DMS79 treated with DMSO at 0.1 percent for 48 hours (cell line): Measurements from ENCODE around the gene FAM50B.

Source experiments
- DNase-seq: peaks from one replicate; lab custom pipeline; 2025; lab: John Stamatoyannopoulos, UW

The FAM50B gene

GRCh38 chr6:3819161-3820110 is 29.7 kb upstream of the FAM50B start:
- DNase-seq: no peak

DNA sequence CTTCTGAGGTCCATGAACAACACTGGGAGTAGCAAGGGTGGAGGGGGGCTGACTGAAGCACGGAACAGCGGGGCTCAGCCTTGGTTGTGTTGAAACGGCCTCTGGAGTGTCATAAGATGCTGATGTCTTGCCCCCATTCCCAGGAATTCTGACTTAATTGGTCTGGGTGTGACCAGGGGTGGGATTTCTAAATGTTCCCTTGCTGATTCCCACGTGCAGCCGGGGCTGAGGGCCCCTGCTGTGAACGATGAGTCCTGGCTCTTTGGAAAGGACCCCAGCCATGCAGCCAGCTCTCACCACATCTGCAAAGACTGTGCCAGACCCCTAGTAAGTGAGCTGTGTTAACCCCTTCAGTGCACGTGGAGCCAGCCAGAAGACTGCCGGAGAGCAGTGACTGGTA is 28.6 kb upstream of the FAM50B start:
- no peak for DNase-seq

DNA sequence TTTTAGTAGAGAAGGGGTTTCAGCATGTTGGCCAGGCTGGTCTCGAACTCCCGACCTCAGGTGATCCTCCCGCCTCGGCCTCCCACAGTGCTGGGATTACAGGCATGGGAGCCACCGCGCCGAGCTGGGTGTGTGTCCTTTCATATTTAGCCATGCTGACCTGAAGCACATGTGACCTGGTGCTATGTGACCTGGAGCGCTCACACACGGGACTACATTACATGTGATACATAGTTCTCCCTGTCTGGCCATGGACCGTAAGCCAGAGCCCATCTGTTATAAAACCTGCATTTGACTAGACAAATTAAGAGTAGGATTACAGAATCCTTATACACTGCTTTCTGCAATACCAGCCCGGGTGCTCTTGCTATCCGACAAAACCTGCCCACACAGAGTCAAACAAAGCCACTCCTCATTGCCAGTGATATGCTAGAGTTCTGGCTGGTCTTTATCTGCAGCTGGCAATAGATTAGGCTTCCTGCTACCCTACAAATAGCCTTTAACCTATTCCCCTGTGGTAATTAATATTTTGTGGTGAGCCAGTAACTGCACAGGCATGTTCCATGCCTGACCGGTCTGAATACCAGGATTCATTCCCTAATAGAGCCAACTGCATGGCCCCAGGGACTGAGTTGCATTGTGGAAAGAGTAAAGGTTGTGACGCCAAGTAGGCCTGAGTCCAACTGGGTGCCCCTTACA is 26.3 kb upstream of the FAM50B start:
- no peak for DNase-seq

DNA sequence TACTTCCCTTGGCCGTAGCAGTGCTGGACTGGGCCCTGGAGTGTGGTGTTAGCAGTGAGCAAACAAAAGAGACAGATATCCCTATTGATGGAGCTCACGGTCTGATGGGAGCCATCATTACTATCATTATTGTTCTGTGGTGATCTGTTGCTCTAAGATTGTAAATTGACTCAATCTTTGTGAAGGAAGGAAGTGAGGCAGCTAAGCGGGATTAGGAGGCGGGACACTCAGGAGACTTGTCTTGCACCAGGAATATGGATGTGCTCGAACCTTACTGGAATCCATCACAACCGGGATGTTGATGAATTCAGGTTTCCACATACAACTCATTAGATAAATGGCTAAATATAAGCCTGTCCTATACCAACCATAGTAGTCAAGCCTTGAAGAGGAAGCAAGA is 25.5 kb upstream of the FAM50B start:
- DNase-seq: no peak

DNA sequence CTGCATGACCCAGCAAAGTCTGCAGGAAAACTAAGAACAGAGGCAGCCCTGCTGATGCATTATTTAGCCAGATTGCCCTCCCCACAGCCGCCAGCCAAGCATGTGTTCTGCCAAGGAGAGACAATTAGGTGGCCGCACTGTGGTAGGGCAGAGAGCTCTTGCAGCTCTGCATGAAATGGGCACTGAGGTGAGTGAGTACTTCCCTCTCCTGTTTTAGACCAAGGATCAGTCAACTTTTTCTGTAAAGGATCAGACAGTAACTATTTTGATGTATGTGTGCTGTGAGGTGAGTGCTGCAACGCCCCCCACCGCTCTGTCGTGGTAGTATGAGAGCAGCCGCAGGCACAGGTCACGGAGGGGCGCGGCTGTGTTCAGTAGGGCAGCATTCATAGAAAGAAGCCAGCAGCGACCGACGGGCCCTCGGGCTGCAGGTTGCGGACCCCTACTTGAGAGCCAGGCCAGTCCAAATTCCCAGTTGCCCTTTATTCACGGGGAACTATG is 23.8 kb upstream of the FAM50B start:
- peak; percentile 1 for DNase-seq

DNA sequence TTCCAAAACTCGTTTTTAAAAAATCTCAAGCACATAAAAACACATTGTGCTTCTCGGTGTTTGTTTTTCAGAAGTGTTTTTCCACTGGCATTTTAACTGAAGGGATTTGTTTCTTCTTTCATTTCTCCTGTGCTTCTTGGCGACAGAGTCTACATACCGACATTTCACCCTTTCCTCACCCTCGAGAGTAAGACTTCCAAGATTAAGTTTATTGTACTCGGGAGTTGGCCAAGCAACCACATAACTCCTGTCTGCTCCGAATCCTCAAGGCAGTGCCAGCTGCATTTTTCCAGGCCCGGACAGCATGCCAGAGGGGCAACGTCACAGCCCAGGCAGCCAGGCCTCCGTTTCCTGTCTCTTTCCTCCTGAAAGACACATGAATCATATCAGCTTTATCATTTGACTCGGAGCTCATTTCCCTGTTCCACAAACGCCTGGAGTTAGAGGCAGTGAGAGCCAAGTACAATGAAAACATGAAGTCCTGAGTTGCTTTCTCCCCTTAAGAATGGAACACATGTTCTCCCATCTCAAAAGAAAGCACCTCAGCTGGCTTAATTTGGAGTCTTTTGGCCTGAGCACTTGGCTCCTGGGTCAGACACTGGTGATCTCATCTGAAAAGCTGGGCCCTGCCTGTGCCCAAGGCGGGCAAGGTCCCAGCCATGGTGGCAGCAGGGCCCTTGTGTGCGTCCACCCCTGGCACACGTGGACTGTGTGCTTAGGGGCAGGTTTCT is 23.2 kb upstream of the FAM50B start:
- no peak for DNase-seq

GRCh38 chr6:3829285-3829684 is 19.9 kb upstream of the FAM50B start:
- DNase-seq: no peak

DNA sequence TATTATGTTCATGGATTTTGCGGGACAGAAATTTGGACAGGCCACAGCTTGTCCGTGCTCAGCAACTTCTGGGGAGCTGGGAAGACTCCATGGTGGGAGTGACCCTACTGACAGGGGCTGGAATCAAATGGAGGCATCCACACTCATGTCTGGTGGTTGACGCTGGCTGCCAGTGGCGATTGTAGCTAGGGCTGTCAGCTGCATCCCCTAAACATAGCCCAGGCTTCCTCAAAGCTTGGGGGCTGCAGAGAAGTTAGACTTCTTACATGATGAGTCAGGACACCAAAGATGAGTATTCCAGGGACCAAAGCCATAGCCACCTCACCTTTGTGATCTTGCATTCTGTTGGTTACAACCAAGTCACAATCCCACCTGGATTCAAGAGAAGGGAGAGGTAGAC is 18.4 kb upstream of the FAM50B start:
- no peak for DNase-seq

GRCh38 chr6:3831761-3832530 is 17.2 kb upstream of the FAM50B start:
- no peak for DNase-seq

DNA sequence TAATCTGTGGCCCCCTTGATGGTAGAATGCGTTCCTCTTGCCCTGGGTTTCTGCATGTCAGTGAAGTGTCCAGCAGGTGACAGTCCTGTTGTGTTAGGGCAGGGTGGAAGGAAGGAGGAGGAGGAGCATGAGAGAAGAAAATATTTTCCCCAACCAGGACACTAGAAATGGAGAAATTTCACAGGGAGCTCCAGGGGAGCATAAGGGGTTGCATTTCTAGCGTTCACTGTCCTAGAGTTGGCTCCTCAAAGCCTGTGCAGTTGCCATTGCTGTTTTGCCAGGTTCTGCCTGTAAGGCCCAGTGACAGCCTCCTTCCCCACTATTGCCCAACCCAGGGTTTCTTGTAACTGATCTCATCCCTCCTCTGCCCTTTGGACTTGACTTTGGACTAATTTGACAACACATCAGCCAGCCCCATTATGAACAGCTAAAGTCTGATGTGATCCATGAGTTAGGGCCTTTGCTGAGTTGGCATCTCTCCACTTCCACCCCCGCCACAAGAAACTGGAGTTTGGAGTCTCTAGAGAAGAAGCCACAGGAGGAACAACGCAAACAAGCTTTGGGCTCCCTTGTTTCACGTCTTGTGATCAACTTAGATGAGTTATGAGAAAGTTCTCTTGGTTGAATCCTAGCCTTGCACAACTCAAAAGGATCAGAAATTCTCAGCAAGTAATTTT is 14.0 kb upstream of the FAM50B start:
- DNase-seq: no peak

DNA sequence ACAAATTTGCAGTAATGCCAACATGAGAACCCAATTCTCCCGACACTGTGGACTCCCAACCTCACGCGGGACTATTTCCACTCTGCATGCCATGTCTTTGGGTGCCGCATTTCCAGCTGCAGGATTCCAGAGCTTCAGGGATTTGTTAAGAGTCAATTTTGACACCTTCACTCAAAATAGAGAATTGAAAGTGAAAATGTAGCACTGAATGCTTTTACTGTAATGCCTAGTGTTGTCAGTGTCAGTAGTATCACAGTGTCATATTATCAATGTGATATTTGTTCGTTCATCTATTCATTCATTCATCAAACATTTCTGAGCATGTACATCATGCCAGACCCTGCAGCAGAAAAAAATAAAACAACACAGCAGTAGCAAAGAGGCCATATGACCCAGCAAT is 13.4 kb upstream of the FAM50B start:
- DNase-seq: no peak

GRCh38 chr6:3836566-3836965 is 12.6 kb upstream of the FAM50B start:
- no peak for DNase-seq

DNA sequence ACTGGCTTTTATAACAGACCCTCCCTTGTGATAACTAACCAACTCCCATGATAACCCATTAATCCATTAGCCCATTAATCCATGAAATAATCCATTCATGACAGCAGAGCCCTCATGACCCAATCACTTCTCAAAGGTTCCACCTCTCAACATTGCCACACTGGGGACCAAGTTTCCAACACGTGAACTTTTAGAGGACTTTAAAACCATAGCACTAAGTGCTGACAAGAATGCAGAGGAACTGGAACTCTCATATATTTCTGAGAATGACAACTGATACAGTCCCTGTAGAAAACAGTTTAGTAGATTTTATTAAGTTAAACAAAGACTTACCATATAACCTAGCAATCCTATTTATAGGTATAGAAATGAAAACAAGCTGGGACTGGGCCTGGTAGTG is 11.4 kb upstream of the FAM50B start:
- DNase-seq: no peak

DNA sequence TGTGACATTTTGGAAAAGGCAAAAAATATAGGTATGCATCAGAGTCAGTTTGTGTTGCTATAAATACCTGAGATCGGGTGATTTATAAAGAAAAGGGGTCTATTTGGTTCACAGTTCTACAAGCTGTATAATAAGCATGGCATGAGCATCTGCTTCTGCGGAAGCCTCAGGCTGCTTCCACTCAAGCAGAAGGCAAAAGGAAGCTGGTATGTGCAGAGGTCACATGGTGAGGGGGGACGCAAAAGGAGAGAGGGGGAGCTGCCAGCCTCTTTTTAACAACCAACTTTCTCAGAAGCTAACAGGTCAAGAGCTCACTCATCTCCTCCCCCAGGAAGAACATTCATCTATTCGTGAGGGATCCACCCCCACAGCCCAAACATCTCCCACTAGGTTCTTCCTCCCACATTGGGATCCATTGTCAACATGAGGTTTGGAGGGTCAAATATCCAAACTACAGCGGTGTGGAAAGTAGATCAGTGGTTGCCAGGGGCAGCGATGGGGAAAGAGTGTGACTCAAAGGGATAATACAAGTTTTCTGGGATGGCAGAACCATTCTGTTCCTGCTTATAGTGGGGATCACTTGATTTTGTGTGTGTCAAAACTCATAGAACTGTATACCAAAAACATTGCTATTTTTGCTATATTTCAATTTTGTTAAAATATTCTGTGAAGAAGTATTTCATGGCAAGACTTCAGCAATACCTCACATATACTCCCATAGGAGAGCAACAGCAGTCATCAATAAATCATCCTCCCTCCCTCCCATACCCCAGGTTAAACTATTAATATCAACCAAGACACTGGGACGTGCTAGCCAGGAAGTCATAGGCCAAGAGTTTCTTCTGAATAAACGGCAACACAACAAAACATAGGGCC is 9.9 kb upstream of the FAM50B start:
- no peak for DNase-seq

GRCh38 chr6:3841066-3841454 is 8.1 kb upstream of the FAM50B start:
- DNase-seq: no peak

DNA sequence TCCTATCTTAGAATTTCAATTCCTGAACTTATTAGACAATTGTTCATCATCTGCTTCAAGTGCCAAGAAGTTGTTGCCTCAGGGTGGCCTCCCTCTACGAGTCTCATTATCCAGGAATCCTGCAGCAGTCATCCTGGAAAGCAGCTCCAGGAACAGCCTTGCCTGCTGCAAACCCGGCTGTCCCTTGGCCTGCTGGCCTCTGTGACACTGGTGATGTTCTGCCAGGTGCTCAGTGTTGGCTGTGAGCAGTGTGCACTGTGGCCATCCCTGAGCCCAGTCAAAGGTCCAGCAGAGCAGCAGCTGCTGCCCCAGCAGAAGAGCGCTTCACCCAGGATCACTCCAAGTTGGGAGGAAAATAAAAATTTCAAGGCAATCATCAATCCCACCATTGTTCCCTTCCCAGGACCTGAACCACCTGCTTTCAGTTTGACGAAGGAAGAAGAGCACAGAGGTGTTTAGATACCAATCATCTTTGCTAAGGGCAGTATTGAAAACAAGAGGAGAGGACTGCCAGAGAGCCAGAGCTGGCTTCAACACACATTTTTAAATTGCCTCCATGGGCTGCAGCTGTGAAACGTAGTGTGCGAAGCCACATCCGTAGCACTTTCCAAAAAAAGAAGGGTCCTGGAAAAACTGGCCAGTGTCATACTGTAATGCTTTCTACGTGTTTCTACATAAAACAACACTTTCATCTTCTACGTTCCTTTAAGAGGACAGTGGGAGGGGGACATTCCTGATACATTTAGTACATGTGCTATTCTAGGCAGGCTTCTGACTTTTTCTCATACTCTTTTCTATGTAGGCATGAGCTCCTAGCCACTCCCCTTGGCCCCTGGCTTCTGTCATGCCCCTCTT is 7.2 kb upstream of the FAM50B start:
- DNase-seq: no peak

DNA sequence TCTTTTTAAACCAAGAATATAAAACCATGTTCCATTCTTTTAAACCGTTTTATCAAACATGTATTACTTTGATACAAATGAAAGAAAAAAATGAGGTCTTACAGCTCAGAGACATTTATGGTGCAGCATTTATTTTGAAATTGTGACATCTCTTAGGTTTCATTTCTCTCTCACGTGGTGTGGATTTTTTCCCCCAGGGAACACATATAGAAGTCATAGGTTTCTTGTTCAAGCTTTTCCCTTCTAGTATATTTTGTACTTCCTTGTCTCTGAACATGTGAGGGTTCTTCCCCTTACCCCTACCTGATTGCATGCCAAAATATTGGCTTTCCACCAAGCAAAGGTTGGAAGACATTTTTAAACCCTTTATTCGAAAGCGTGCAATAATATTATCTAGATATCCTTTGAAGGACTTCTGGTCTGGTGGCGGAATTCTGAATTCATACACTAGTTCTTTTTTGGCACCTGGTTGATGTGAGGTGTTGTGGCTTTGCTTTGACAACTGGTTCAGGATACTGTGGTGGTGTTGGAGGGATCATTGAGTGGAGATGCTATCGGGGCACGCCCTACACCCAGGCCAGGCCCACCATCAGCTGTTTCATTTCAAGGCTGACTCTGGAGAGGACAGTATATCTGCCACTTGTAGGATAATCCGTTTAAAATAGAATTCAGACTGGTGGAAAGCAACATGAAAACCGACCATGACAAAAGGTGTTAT is 5.6 kb upstream of the FAM50B start:
- no peak for DNase-seq

GRCh38 chr6:3844097-3844463 is 5.1 kb upstream of the FAM50B start:
- no peak for DNase-seq

GRCh38 chr6:3847521-3847920 is 1.7 kb upstream of the FAM50B start:
- DNase-seq: no peak
